SK-N-SH (cell line): ENCODE results near the gene SPIB. TPM values are rescaled to one million over a fixed set of nuclear protein-coding genes. Genes with fewer than 3 reads are reported as not detected.
A peak's percentile ranks its signal among the peaks of the same experiment; 100 is the strongest.

Experiments used
- CTCF ChIA-PET: fragments of 300-600, 350-600 bp; formaldehyde crosslinking; extraction: SDS; loops from one replicate; lab custom pipeline; 2021; lab: Yijun Ruan, JAX
- POLR2A ChIA-PET: fragments of 350-600 bp; sonication (Branson Sonifier 250); formaldehyde crosslinking; extraction: SDS; loops from one replicate; lab custom pipeline; 2020; ENCODE audit warnings: antibody characterized with exemption, inconsistent platforms; lab: Yijun Ruan, JAX
- DNase-seq: peaks from one replicate; pipeline ENCODE4 v3.0.0; 2012
- H2AFZ ChIP-seq: fragments of 200-600 bp; sonication (generic); 2 replicates; pipeline ENCODE4 v1.8.1; 2016; ENCODE audit warnings: antibody characterized with exemption, mild to moderate bottlenecking, low read depth
- H3F3A ChIP-seq: fragments of 200-600 bp; sonication (generic); replicated peaks from 2 replicates; pipeline ENCODE3; 2016; ENCODE audit warnings: antibody characterized with exemption, mild to moderate bottlenecking; ENCODE audit not compliant: insufficient read depth
- H3K27ac ChIP-seq, 2 experiments: fragments of 200-500 bp in 1 of 2; fragments of 200-600 bp in 1 of 2; sonication (Bioruptor generic) in 1 of 2; sonication (generic), shearing (Covaris generic) in 1 of 2; 2 replicates each; pipeline versions ENCODE4 v1.5.1 to v1.6.1; 2014 to 2016; ENCODE audit warnings: low read depth in 2 of 2, inconsistent platforms in 1 of 2, low read length in 1 of 2, mild to moderate bottlenecking in 1 of 2, mixed read lengths in 1 of 2
- H3K27me3 ChIP-seq: fragments of 200-600 bp; sonication (generic), shearing (Covaris generic); 2 replicates; pipeline ENCODE4 v1.6.1; 2016; ENCODE audit warnings: mixed run types; ENCODE audit not compliant: insufficient read depth
- H3K36me3 ChIP-seq, 2 experiments: fragments of 200-500 bp in 1 of 2; fragments of 200-600 bp in 1 of 2; sonication (Bioruptor generic) in 1 of 2; sonication (generic) in 1 of 2; replicated peaks in 1 of 2; 2 replicates each; pipeline versions ENCODE3 to v1.5.1; 2014 to 2016; ENCODE audit warnings: low read length in 1 of 2, mild to moderate bottlenecking in 1 of 2; ENCODE audit not compliant: insufficient read depth in 2 of 2, control insufficient read depth in 1 of 2
- H3K4me1 ChIP-seq, 2 experiments: fragments of 200-500 bp in 1 of 2; fragments of 200-600 bp in 1 of 2; sonication (Bioruptor generic) in 1 of 2; sonication (generic), shearing (Covaris generic) in 1 of 2; 2 replicates each; pipeline versions ENCODE4 v1.5.1 to v1.6.1; 2014 to 2016; ENCODE audit warnings: low read depth in 1 of 2, low read length in 1 of 2, mixed run types in 1 of 2; ENCODE audit not compliant: insufficient read depth in 2 of 2, control insufficient read depth in 1 of 2
- H3K4me2 ChIP-seq: fragments of 200-600 bp; sonication (generic), shearing (Covaris generic); 2 replicates; pipeline ENCODE4 v1.6.1; 2017; ENCODE audit warnings: mixed run types
- H3K4me3 ChIP-seq, 2 experiments: fragments of 200-500 bp in 1 of 2; fragments of 200-600 bp in 1 of 2; sonication (Bioruptor generic) in 1 of 2; sonication (generic), shearing (Covaris generic) in 1 of 2; 2 replicates each; pipeline versions ENCODE4 v1.5.1 to v1.8.1; 2014 to 2016; ENCODE audit warnings: low read depth in 2 of 2, inconsistent platforms in 1 of 2, low read length in 1 of 2, mild to moderate bottlenecking in 1 of 2, mixed read lengths in 1 of 2, moderate library complexity in 1 of 2
- H3K79me2 ChIP-seq: fragments of 200-600 bp; sonication (generic); 2 replicates; pipeline ENCODE4 v1.8.1; 2017; ENCODE audit warnings: mild to moderate bottlenecking; ENCODE audit not compliant: insufficient read depth
- H3K9ac ChIP-seq: fragments of 200-600 bp; sonication (generic); 2 replicates; pipeline ENCODE4 v1.6.1; 2017; ENCODE audit warnings: mixed run types
- H3K9me2 ChIP-seq: fragments of 200-600 bp; sonication (generic); 2 replicates; pipeline ENCODE4 v1.6.1; 2017; ENCODE audit warnings: mixed run types
- H3K9me3 ChIP-seq: fragments of 200-600 bp; sonication (generic); 2 replicates; pipeline ENCODE4 v1.6.1; 2017; ENCODE audit warnings: mixed run types, mild to moderate bottlenecking, moderate library complexity
- H4K20me1 ChIP-seq: fragments of 200-600 bp; sonication (generic); 2 replicates; pipeline ENCODE4 v1.6.1; 2017; ENCODE audit warnings: mild to moderate bottlenecking, mixed run types; ENCODE audit not compliant: insufficient read depth
- CHD2 ChIP-seq: fragments of 150-350 bp; IDR thresholded peaks from 2 replicates; pipeline ENCODE4 v1.6.1; 2018; ENCODE audit warnings: low read length; ENCODE audit not compliant: partially characterized antibody
- CTCF ChIP-seq: fragments of 200-600 bp; sonication (generic); IDR thresholded peaks from 2 replicates; pipeline ENCODE4 v1.6.1; 2017; ENCODE audit warnings: antibody characterized with exemption, mild to moderate bottlenecking, moderate library complexity
- EP300 ChIP-seq, 2 experiments: IDR thresholded peaks; 2 replicates each; pipeline versions ENCODE4 v1.4.0 to v1.6.1; 2012; ENCODE audit warnings: borderline replicate concordance in 1 of 2, low read depth in 1 of 2, low read length in 1 of 2
- FOXJ3 ChIP-seq: sonication (generic); formaldehyde crosslinking; IDR thresholded peaks from 2 replicates; pipeline ENCODE4 v1.5.1; 2020; ENCODE audit warnings: mild to moderate bottlenecking, missing genetic modification reagents
- FOXM1 ChIP-seq: IDR thresholded peaks from 2 replicates; pipeline ENCODE4 v1.4.0; 2012; ENCODE audit warnings: low read depth, mild to moderate bottlenecking
- JUND ChIP-seq: IDR thresholded peaks from 2 replicates; pipeline ENCODE4 v1.4.0; 2012
- MXI1 ChIP-seq: IDR thresholded peaks from 2 replicates; pipeline ENCODE4 v1.6.1; 2012; ENCODE audit warnings: mild to moderate bottlenecking, low read depth, low read length, improper control_type of control experiment
- RAD21 ChIP-seq: IDR thresholded peaks from 2 replicates; pipeline ENCODE4 v1.6.1; 2012; ENCODE audit warnings: mild to moderate bottlenecking, low read length
- RXRA ChIP-seq: IDR thresholded peaks from 2 replicates; pipeline ENCODE4 v1.4.0; 2012; ENCODE audit warnings: low read depth, mild to moderate bottlenecking, borderline replicate concordance
- SIN3A ChIP-seq: IDR thresholded peaks from 2 replicates; pipeline ENCODE4 v1.6.1; 2012; ENCODE audit warnings: low read depth, mild to moderate bottlenecking, low read length, moderate library complexity, borderline replicate concordance
- USF2 ChIP-seq: fragments of 150-350 bp; IDR thresholded peaks from 2 replicates; pipeline ENCODE4 v1.6.1; 2017; ENCODE audit warnings: antibody characterized with exemption, low read length, low read depth, borderline replicate concordance
- ZBTB33 ChIP-seq: IDR thresholded peaks from 2 replicates; pipeline ENCODE4 v1.4.0; 2012; ENCODE audit warnings: low read depth, borderline replicate concordance
- WGBS: methylation state at CpG from one replicate; pipeline ENCODE4 v1.1.6; 2017; ENCODE audit warnings: low lambda C conversion rate; 5-methylcytosine and 5-hydroxymethylcytosine counted together
- polyA plus RNA-seq, 3 experiments: library from polyadenylated mRNA; depleted of rRNA; stranded (reverse); fragments of >200 nt; gene quantifications; 2 replicates each; pipeline ENCODE4 v1.2.3, GENCODE V29; 2012
- TF ChIP-seq, protein P1 (sequence below): IDR thresholded peaks from 2 replicates; pipeline ENCODE4; 2012
- TF ChIP-seq, protein P2 (sequence below): IDR thresholded peaks from 2 replicates; pipeline ENCODE4 v1.6.1; 2012; ENCODE audit warnings: mild to moderate bottlenecking, low read depth, low read length, moderate library complexity
- TF ChIP-seq, protein P3 (sequence below): IDR thresholded peaks from 2 replicates; pipeline ENCODE4 v1.4.0; 2012; ENCODE audit warnings: low read depth, borderline replicate concordance

The SPIB gene
- polyA plus RNA-seq, 1 of the 3 experiments (the other 2 are of a cell fraction), result not detected

DNA sequence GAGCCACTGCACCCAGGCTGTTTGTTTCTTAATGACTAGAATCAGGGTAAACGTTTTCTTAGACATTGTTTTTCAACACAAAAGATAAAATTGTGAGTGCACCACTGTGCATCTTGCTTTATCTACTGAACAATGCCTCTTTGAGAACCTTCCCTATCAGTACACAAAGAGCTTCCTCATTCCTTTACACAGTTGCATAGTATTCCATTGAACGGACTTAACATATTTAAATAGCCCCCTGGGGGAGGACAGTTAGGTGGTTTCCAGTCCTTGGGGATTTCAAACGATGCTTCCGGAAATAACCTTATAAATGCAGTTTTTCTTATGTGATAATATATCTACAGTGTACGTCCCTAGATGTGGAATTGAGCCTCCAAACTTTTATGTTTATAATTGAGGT is 26.0 kb upstream of the SPIB start:
- Histone ChIP-seq H3K36me3 (peaks cover 2 to 13% of the 10 kb centered on the region in 2 experiments), H2AFZ (no peak overlapping the region), H3K4me1 (no peaks in the 10 kb centered on the region), H4K20me1 (0 out of 2 replicates have a peak, but pooled peaks cover 6% of the 10 kb centered on the region), H3K9ac (no peak overlapping the region), H3K27me3 (no peaks in the 10 kb centered on the region), H3K4me2 (no peak overlapping the region), H3K4me3 (no peak overlapping the region), H3K9me2 (no peaks in the 10 kb centered on the region), H3K9me3 (no peaks in the 10 kb centered on the region), H3K27ac (no peak overlapping the region), H3F3A (no peaks in the 10 kb centered on the region), H3K79me2 (peaks cover 61% of the 10 kb centered on the region)
- no peak for TF ChIP-seq EP300 (IDR thresholded peaks at IDR 0.05; ENCODE audit: borderline replicate concordance in 1 of 2, low read depth in 1 of 2, low read length in 1 of 2)
- TF ChIP-seq RXRA, result no peak
- no peak for TF ChIP-seq SIN3A
- no peak for TF ChIP-seq CTCF
- TF ChIP-seq RAD21, result no peak
- no peak for TF ChIP-seq CHD2
- TF ChIP-seq, protein P1, sequence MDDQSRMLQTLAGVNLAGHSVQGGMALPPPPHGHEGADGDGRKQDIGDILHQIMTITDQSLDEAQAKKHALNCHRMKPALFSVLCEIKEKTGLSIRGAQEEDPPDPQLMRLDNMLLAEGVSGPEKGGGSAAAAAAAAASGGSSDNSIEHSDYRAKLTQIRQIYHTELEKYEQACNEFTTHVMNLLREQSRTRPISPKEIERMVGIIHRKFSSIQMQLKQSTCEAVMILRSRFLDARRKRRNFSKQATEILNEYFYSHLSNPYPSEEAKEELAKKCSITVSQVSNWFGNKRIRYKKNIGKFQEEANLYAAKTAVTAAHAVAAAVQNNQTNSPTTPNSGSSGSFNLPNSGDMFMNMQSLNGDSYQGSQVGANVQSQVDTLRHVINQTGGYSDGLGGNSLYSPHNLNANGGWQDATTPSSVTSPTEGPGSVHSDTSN, result no peak
- no peak for TF ChIP-seq FOXM1
- ChIA-PET POLR2A (no interaction called here), CTCF (no interaction called here)
- peak; percentile 2 for DNase-seq
- 91% methylated on average over 5 of the region's 5 CpGs for WGBS

DNA sequence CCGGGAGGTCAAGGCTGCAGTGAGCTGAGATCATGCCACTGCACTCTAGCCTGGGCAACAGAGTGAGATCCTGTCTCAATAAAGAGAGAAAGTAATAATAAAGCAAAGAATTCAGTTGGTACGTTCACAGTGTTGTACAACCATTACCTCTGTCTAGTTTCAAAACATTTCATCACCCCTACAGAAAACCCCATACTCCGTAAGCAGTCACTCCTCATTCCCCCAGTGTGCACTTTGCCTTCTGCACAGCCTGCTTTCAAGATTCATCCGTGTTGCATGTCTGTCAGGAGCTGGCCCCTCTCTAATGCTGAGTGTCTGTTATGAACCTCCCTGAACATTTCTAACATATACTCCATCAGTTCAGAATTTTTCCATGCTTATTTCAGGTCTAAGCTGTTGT is 25.1 kb upstream of the SPIB start:
- ChIA-PET CTCF (no interaction called here), POLR2A (no interaction called here)
- Histone ChIP-seq H4K20me1 (0 out of 2 replicates have a peak, but pooled peaks cover 6% of the 10 kb centered on the region), H3K9me2 (no peaks in the 10 kb centered on the region), H3K27ac (no peak overlapping the region), H3K36me3 (peaks cover 0 to 10% of the 10 kb centered on the region in 2 experiments), H3K79me2 (peaks cover 57% of the 10 kb centered on the region), H3K27me3 (no peaks in the 10 kb centered on the region), H2AFZ (no peak overlapping the region), H3K4me1 (no peaks in the 10 kb centered on the region), H3K9me3 (no peaks in the 10 kb centered on the region), H3K4me2 (no peak overlapping the region), H3K9ac (no peak overlapping the region), H3F3A (no peaks in the 10 kb centered on the region), H3K4me3 (no peak overlapping the region)
- WGBS, result 97% methylated on average over 4 of the region's 4 CpGs
- DNase-seq, result no peak
- TF ChIP-seq USF2, result no peak
- TF ChIP-seq, protein P2, sequence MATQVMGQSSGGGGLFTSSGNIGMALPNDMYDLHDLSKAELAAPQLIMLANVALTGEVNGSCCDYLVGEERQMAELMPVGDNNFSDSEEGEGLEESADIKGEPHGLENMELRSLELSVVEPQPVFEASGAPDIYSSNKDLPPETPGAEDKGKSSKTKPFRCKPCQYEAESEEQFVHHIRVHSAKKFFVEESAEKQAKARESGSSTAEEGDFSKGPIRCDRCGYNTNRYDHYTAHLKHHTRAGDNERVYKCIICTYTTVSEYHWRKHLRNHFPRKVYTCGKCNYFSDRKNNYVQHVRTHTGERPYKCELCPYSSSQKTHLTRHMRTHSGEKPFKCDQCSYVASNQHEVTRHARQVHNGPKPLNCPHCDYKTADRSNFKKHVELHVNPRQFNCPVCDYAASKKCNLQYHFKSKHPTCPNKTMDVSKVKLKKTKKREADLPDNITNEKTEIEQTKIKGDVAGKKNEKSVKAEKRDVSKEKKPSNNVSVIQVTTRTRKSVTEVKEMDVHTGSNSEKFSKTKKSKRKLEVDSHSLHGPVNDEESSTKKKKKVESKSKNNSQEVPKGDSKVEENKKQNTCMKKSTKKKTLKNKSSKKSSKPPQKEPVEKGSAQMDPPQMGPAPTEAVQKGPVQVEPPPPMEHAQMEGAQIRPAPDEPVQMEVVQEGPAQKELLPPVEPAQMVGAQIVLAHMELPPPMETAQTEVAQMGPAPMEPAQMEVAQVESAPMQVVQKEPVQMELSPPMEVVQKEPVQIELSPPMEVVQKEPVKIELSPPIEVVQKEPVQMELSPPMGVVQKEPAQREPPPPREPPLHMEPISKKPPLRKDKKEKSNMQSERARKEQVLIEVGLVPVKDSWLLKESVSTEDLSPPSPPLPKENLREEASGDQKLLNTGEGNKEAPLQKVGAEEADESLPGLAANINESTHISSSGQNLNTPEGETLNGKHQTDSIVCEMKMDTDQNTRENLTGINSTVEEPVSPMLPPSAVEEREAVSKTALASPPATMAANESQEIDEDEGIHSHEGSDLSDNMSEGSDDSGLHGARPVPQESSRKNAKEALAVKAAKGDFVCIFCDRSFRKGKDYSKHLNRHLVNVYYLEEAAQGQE, result no peak
- no peak for TF ChIP-seq RAD21
- no peak for TF ChIP-seq FOXJ3 (CRISPR knock-in tag)
- TF ChIP-seq JUND, result no peak
- TF ChIP-seq CHD2, result no peak
- TF ChIP-seq, protein P3, sequence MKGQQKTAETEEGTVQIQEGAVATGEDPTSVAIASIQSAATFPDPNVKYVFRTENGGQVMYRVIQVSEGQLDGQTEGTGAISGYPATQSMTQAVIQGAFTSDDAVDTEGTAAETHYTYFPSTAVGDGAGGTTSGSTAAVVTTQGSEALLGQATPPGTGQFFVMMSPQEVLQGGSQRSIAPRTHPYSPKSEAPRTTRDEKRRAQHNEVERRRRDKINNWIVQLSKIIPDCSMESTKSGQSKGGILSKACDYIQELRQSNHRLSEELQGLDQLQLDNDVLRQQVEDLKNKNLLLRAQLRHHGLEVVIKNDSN, result no peak
- TF ChIP-seq MXI1, result no peak
- TF ChIP-seq ZBTB33, result no peak
